Loucy (cell line): ENCODE data around the gene NCOA1.

ENCODE experiments used
- CTCF ChIP-seq: fragments of 200-600 bp; sonication (generic); conservative IDR thresholded peaks from 2 replicates; pipeline ENCODE4 v1.5.1; 2014; ENCODE audit warnings: mild to moderate bottlenecking, antibody characterized with exemption, low read length
- EZH2phosphoT487 ChIP-seq: fragments of 200-600 bp; IDR thresholded peaks from 2 replicates; pipeline ENCODE4 v1.6.1; 2018; ENCODE audit warnings: antibody characterized with exemption, mild to moderate bottlenecking, moderate library complexity, borderline replicate concordance

GRCh38 chr2:24482251-24482971 is 8.6 kb upstream of the NCOA1 start:
- TF ChIP-seq CTCF = no peak
- TF ChIP-seq EZH2phosphoT487 = no peak
